Activated T-helper 9 cell treated with anti-CD3 and anti-CD28 coated beads, Interleukin-2, amount 50 U/mL, for 16 hours (primary cell): ENCODE measurements around the gene PLIN3.
"Not testable (repeated sequence)": the region's sequence is repeated elsewhere in the genome, so short reads cannot be mapped to it uniquely, and the experiment has no call there.

ENCODE experiments used
- DNase-seq: peaks from one replicate; pipeline ENCODE4 v3.0.0-alpha.2; 2020; ENCODE audit warnings: low read depth

Gene PLIN3

GRCh38 chr19:4847190-4847973 lies 20.1 kb downstream of the PLIN3 start:
- DNase-seq: no peak

GRCh38 chr19:4845975-4846374 lies 21.5 kb downstream of the PLIN3 start:
- DNase-seq: not testable (repeated sequence)

GRCh38 chr19:4844348-4845179 lies 22.9 kb downstream of the PLIN3 start:
- no peak for DNase-seq

GRCh38 chr19:4843647-4843965 lies 23.9 kb downstream of the PLIN3 start:
- DNase-seq: no peak

- no peak for DNase-seq
Observed at GRCh38 chr19:4839192-4839591, 28.3 kb downstream of the PLIN3 start.

GRCh38 chr19:4832776-4833175 lies 34.7 kb downstream of the PLIN3 start:
- no peak for DNase-seq

- not testable (repeated sequence) for DNase-seq
Observed at GRCh38 chr19:4831979-4832340, 35.5 kb downstream of the PLIN3 start.

GRCh38 chr19:4831304-4831978 lies 36.0 kb downstream of the PLIN3 start, which contains the start of gene TICAM1:
Gene TICAM1 (minus strand): TSS chr19:4831712. CDS start chr19:4818377, 13,335 bp downstream.
- peak; percentile 81 for DNase-seq

- no peak for DNase-seq
Observed at GRCh38 chr19:4830768-4831265, 36.6 kb downstream of the PLIN3 start.

GRCh38 chr19:4830332-4830731 lies 37.1 kb downstream of the PLIN3 start:
- no peak for DNase-seq

GRCh38 chr19:4829001-4829712 lies 38.3 kb downstream of the PLIN3 start:
- DNase-seq: no peak

- DNase-seq: no peak
Observed at GRCh38 chr19:4823577-4823976, 43.9 kb downstream of the PLIN3 start.

GRCh38 chr19:4822354-4822753 lies 45.1 kb downstream of the PLIN3 start:
- not testable (repeated sequence) for DNase-seq

- no peak for DNase-seq
Observed at GRCh38 chr19:4821265-4821664, 46.2 kb downstream of the PLIN3 start.

- DNase-seq: no peak
Observed at GRCh38 chr19:4817467-4818277, 49.8 kb downstream of the PLIN3 start.

GRCh38 chr19:4816950-4817278 lies 50.6 kb downstream of the PLIN3 start:
- no peak for DNase-seq

- no peak for DNase-seq
Observed at GRCh38 chr19:4816202-4816949, 51.1 kb downstream of the PLIN3 start.

- peak; percentile 55 for DNase-seq
Observed at GRCh38 chr19:4815426-4816201, 51.9 kb downstream of the PLIN3 start.

GRCh38 chr19:4814625-4815425 lies 52.6 kb downstream of the PLIN3 start:
- no peak for DNase-seq
